RPMI8226 (cell line): Measurements from ENCODE around the gene ZNF512.

ENCODE experiments used
- DNase-seq: peaks from one replicate; pipeline ENCODE4 v3.0.0-alpha.2; 2015

Gene ZNF512

GRCh38 chr2:27638037-27638637 lies 55.3 kb downstream of the ZNF512 start:
- no peak for DNase-seq

GRCh38 chr2:27638709-27639108 lies 55.9 kb downstream of the ZNF512 start:
- no peak for DNase-seq

GRCh38 chr2:27640722-27641245 lies 57.9 kb downstream of the ZNF512 start:
- DNase-seq, result no peak

- no peak for DNase-seq
These were observed 62.4 kb downstream of the ZNF512 start for GRCh38 chr2:27645197-27645596.

GRCh38 chr2:27647289-27647688 lies 64.4 kb downstream of the ZNF512 start:
- no peak for DNase-seq

GRCh38 chr2:27647737-27648136 lies 64.9 kb downstream of the ZNF512 start:
- no peak for DNase-seq

GRCh38 chr2:27651056-27651455 lies 68.2 kb downstream of the ZNF512 start:
- DNase-seq, result no peak

GRCh38 chr2:27652341-27652740 lies 69.5 kb downstream of the ZNF512 start:
- DNase-seq, result no peak

- no peak for DNase-seq
These were observed 69.9 kb downstream of the ZNF512 start for GRCh38 chr2:27652790-27653189.

GRCh38 chr2:27653397-27653796 lies 70.6 kb downstream of the ZNF512 start:
- no peak for DNase-seq

- DNase-seq, result no peak
These were observed 72.5 kb downstream of the ZNF512 start for GRCh38 chr2:27655155-27655951.

GRCh38 chr2:27661371-27661770 lies 78.5 kb downstream of the ZNF512 start:
- DNase-seq, result no peak

- DNase-seq, result peak; percentile 76
These were observed 80.7 kb downstream of the ZNF512 start, which contains the start of the genes SLC4A1AP and SUPT7L for GRCh38 chr2:27663285-27664153. Gene SLC4A1AP (plus strand): TSS chr2:27663889. CDS start chr2:27663915, 26 bp downstream. Gene SUPT7L (minus strand): TSS chr2:27663614. CDS start chr2:27662192, 1,422 bp downstream.

- DNase-seq, result peak; percentile 7
These were observed 81.3 kb downstream of the ZNF512 start for GRCh38 chr2:27664154-27664574.

- DNase-seq, result no peak
These were observed 82.0 kb downstream of the ZNF512 start for GRCh38 chr2:27664622-27665363.

GRCh38 chr2:27667446-27667845 lies 84.6 kb downstream of the ZNF512 start:
- no peak for DNase-seq

GRCh38 chr2:27671235-27671634 lies 88.4 kb downstream of the ZNF512 start:
- DNase-seq, result no peak
